Breast epithelium (tissue), 3 donors: ENCODE measurements around the gene S100G.

Source experiments
- CTCF ChIP-seq, 3 donors: fragments of 450-650 bp; IDR thresholded peaks; one replicate each; pipeline ENCODE4 v1.5.1; 2016 to 2017; ENCODE audit warnings: antibody characterized with exemption in 3 of 3, mild to moderate bottlenecking in 3 of 3, moderate library complexity in 3 of 3
- POLR2AphosphoS5 ChIP-seq, 3 donors: sonication (generic); formaldehyde crosslinking; IDR thresholded peaks; one replicate each; pipeline ENCODE4 v1.6.1; 2017; ENCODE audit warnings: antibody characterized with exemption in 3 of 3

GRCh38 chrX:16629909-16630308, 20.0 kb upstream of the S100G start:
- TF ChIP-seq POLR2AphosphoS5 (IDR thresholded peaks at IDR 0.05) = no peak
- no peak for TF ChIP-seq CTCF (IDR thresholded peaks at IDR 0.05)
